Suprapubic skin (tissue), 3 donors: ENCODE measurements around the gene MT1A.
A peak's percentile ranks its signal among the peaks of the same experiment; 100 is the strongest.

ENCODE experiments used
- EP300 ChIP-seq: sonication (generic); formaldehyde crosslinking; IDR thresholded peaks from one replicate; pipeline ENCODE4 v1.6.1; 2017; ENCODE audit warnings: antibody characterized with exemption
- POLR2A ChIP-seq, 2 donors: fragments of 450-650 bp; IDR thresholded peaks; one replicate each; pipeline ENCODE4 v1.6.1; 2017; ENCODE audit warnings: antibody characterized with exemption in 2 of 2, mild to moderate bottlenecking in 2 of 2, moderate library complexity in 2 of 2
- TF ChIP-seq, protein P1 (sequence below), 2 donors: fragments of 200-600 bp in 1 of 2; fragments of 450-650 bp in 1 of 2; sonication (generic) in 1 of 2; IDR thresholded peaks; one replicate each; pipeline ENCODE4 v1.5.1; 2016 to 2019; ENCODE audit warnings: antibody characterized with exemption in 2 of 2, mild to moderate bottlenecking in 1 of 2, moderate library complexity in 1 of 2

DNA sequence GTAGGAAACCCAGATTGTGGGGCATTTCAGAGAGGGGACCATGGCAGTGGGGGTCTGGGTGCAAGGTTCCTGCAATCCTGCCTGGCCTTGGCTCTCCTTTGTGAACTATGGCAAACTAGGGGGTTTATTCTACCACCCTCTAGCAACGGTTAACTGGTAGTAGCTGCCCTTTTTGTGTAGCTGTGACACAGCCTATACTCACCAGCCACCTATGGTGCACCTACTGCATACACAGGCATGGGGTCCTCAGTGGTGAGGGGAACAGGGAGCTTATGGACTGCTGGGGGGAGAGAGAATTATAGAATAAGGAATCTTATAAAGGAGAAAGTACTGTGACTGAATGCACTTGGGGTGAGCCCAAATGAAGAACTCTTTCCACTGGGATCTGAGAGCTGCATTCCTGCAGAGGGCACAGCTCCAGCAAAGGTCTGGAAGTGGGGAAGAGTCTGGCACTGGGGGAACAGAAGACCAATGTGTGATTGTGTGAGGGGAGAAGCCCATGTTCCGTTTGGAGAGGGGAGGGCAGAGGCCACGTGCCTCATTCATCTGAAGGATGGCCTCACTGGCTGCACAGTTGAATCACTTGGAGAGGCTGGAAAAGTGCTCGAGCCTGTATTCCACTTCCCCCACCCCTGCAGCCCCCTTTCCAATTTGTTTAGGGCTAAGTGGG is 45.9 kb downstream of the MT1A start:
- TF ChIP-seq POLR2A (IDR thresholded peaks at IDR 0.05) (peak in 1 of 2 donors; percentile 4), EP300 (no peak)
- TF ChIP-seq, protein P1, sequence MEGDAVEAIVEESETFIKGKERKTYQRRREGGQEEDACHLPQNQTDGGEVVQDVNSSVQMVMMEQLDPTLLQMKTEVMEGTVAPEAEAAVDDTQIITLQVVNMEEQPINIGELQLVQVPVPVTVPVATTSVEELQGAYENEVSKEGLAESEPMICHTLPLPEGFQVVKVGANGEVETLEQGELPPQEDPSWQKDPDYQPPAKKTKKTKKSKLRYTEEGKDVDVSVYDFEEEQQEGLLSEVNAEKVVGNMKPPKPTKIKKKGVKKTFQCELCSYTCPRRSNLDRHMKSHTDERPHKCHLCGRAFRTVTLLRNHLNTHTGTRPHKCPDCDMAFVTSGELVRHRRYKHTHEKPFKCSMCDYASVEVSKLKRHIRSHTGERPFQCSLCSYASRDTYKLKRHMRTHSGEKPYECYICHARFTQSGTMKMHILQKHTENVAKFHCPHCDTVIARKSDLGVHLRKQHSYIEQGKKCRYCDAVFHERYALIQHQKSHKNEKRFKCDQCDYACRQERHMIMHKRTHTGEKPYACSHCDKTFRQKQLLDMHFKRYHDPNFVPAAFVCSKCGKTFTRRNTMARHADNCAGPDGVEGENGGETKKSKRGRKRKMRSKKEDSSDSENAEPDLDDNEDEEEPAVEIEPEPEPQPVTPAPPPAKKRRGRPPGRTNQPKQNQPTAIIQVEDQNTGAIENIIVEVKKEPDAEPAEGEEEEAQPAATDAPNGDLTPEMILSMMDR (IDR thresholded peaks at IDR 0.05), result no peak
